Neural progenitor cell (in vitro differentiated cells): ENCODE measurements around the gene SH3GLB2. TPM values are rescaled to one million over a fixed set of nuclear protein-coding genes. Genes with fewer than 3 reads are reported as not detected.
"Not testable (repeated sequence)": the region's sequence is repeated elsewhere in the genome, so short reads cannot be mapped to it uniquely, and the experiment has no call there.

Experiments
- DNase-seq: peaks from one replicate; pipeline ENCODE4 v3.0.0-alpha.2; 2016; ENCODE audit warnings: low spot score
- H2AFZ ChIP-seq: fragments of 200-600 bp; sonication (generic); replicated peaks from 2 replicates; pipeline ENCODE4 v1.6.1; 2016; ENCODE audit warnings: antibody characterized with exemption
- H3F3A ChIP-seq: fragments of 200-600 bp; sonication (generic); 2 replicates; pipeline ENCODE4 v1.6.1; 2016; ENCODE audit warnings: antibody characterized with exemption, low read depth
- H3K27ac ChIP-seq: fragments of 200-600 bp; sonication (generic); 2 replicates; pipeline ENCODE4 v1.5.1; 2016; ENCODE audit warnings: mild to moderate bottlenecking
- H3K27me3 ChIP-seq: fragments of 200-600 bp; sonication (generic); 2 replicates; pipeline ENCODE4 v1.6.1; 2016; ENCODE audit warnings: mild to moderate bottlenecking, moderate library complexity
- H3K36me3 ChIP-seq: fragments of 200-600 bp; sonication (generic); 2 replicates; pipeline ENCODE4 v1.5.1; 2016
- H3K4me1 ChIP-seq: fragments of 200-600 bp; sonication (generic); 2 replicates; pipeline ENCODE4 v1.6.1; 2016; ENCODE audit warnings: mixed run types
- H3K4me2 ChIP-seq: fragments of 200-600 bp; sonication (generic); 2 replicates; pipeline ENCODE4 v1.6.1; 2016
- H3K4me3 ChIP-seq: fragments of 200-600 bp; sonication (generic); 2 replicates; pipeline ENCODE4 v1.5.1; 2016
- H3K79me2 ChIP-seq: fragments of 200-600 bp; sonication (generic); 2 replicates; pipeline ENCODE4 v1.6.1; 2016; ENCODE audit warnings: low read depth
- H3K9ac ChIP-seq: fragments of 200-600 bp; sonication (generic); 2 replicates; pipeline ENCODE4 v1.6.1; 2016
- H3K9me3 ChIP-seq: fragments of 200-600 bp; sonication (generic); 2 replicates; pipeline ENCODE4 v1.5.1; 2016; ENCODE audit warnings: low read depth
- H4K20me1 ChIP-seq: fragments of 200-600 bp; sonication (generic); 2 replicates; pipeline ENCODE4 v1.6.1; 2016; ENCODE audit warnings: low read depth
- H3K27ac Mint-ChIP-seq: 3 replicates; pipeline ENCODE4 v1.8.0; 2021; ENCODE audit warnings: mixed read lengths
- H3K27me3 Mint-ChIP-seq: 2 replicates; pipeline ENCODE4 v1.8.0; 2022; ENCODE audit warnings: low read depth, mild to moderate bottlenecking, inconsistent platforms, moderate library complexity, mixed read lengths; ENCODE audit not compliant: insufficient read depth
- H3K36me3 Mint-ChIP-seq: 3 replicates; pipeline ENCODE4 v1.8.0; 2021; ENCODE audit warnings: mixed read lengths
- H3K4me1 Mint-ChIP-seq: 3 replicates; pipeline ENCODE4 v1.8.0; 2021; ENCODE audit warnings: mixed read lengths
- H3K4me3 Mint-ChIP-seq: 3 replicates; pipeline ENCODE4 v1.8.0; 2021; ENCODE audit warnings: mild to moderate bottlenecking, moderate library complexity, mixed read lengths
- H3K9me3 Mint-ChIP-seq: 3 replicates; pipeline ENCODE4 v1.8.0; 2020; ENCODE audit warnings: mixed read lengths
- EZH2 ChIP-seq: fragments of 200-600 bp; sonication (generic); IDR thresholded peaks from 2 replicates; pipeline ENCODE4 v1.6.1; 2017; ENCODE audit warnings: antibody characterized with exemption, mild to moderate bottlenecking, moderate library complexity
- EZH2phosphoT487 ChIP-seq: fragments of 200-600 bp; sonication (generic); IDR thresholded peaks from 2 replicates; pipeline ENCODE4 v1.6.1; 2017; ENCODE audit warnings: antibody characterized with exemption
- total RNA-seq: library from RNA; depleted of rRNA; stranded (reverse); fragments of >200 nt; gene quantifications from 2 replicates; pipeline ENCODE4 v1.2.3, GENCODE V29; 2015; ENCODE audit warnings: low replicate concordance
- TF ChIP-seq, protein P1 (sequence below): fragments of 200-600 bp; sonication (generic); IDR thresholded peaks from 2 replicates; pipeline ENCODE4 v1.5.1; 2017; ENCODE audit warnings: antibody characterized with exemption, mild to moderate bottlenecking

Gene SH3GLB2
- total RNA-seq, 1 donor from 2014 or later = 45.7 TPM

- Histone ChIP-seq H3K9ac (peak overlapping the region; percentile 63), H3K36me3 (no peaks in the 10 kb centered on the region), H3K4me3 (peak overlapping the region; percentile 72), H3K4me2 (peak overlapping the region; percentile 96), H3K79me2 (peaks cover 35% of the 10 kb centered on the region), H2AFZ (peak overlapping the region; percentile 30), H3K4me1 (peaks cover 4% of the 10 kb centered on the region), H3K27ac (no peak overlapping the region), H3F3A (peaks cover 8% of the 10 kb centered on the region), H3K9me3 (no peaks in the 10 kb centered on the region), H3K27me3 (no peaks in the 10 kb centered on the region), H4K20me1 (peaks cover 13% of the 10 kb centered on the region)
- peak overlapping the region; percentile 48 for H3K27ac Mint-ChIP-seq
- TF ChIP-seq EZH2 (no peak), EZH2phosphoT487 (no peak)
- TF ChIP-seq, protein P1, sequence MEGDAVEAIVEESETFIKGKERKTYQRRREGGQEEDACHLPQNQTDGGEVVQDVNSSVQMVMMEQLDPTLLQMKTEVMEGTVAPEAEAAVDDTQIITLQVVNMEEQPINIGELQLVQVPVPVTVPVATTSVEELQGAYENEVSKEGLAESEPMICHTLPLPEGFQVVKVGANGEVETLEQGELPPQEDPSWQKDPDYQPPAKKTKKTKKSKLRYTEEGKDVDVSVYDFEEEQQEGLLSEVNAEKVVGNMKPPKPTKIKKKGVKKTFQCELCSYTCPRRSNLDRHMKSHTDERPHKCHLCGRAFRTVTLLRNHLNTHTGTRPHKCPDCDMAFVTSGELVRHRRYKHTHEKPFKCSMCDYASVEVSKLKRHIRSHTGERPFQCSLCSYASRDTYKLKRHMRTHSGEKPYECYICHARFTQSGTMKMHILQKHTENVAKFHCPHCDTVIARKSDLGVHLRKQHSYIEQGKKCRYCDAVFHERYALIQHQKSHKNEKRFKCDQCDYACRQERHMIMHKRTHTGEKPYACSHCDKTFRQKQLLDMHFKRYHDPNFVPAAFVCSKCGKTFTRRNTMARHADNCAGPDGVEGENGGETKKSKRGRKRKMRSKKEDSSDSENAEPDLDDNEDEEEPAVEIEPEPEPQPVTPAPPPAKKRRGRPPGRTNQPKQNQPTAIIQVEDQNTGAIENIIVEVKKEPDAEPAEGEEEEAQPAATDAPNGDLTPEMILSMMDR = no peak
- no peak for DNase-seq
- peak overlapping the region; percentile 98 for H3K4me3 Mint-ChIP-seq
- H3K36me3 Mint-ChIP-seq = peaks cover 3% of the 10 kb centered on the region
- H3K27me3 Mint-ChIP-seq = peaks cover 8% of the 10 kb centered on the region
- no peaks in the 10 kb centered on the region for H3K9me3 Mint-ChIP-seq
- H3K4me1 Mint-ChIP-seq = peaks cover 22% of the 10 kb centered on the region
Observed at GRCh38 chr9:129036923-129037766, 9.0 kb upstream of the SH3GLB2 start.

DNA sequence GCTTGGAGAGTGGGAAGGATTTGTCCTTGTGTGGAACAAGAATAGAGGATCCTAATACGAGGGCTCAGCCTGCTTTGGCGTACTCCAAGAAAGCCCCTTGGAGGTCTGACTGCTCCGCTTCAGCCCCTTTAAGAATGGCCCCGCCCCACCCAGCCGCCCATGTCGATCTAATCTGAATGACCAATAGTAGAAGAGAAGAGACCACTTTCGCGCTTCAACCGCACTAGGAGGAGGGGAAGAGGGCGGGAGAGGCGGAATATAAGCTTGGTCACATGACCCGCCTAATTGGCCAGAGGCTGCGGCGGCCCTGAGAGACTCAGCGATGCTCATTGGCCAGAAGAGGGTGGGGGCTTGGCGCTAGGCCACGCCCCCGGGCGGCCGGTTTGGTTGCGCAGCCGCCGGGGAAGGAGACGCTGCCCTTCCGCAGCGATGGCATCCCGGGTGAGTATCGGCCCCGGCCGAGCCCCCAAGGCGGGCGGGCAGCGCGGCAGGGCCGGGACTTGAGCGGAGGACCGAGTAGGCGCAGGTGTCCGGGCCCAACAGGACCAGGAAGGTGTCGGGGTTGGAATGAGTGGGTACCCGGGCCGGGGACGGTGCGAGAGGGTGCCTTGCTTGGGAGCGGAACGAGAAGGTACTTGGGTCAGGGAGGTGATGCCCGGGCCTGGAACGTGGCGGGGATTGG lies 8.3 kb upstream of the SH3GLB2 start, which contains the start of gene MIGA2:
MIGA2 (plus strand) TSS at position 386 of the 682 bp plus-strand sequence. CDS start 3,969 bp downstream, outside the sequence.
- H3K36me3 Mint-ChIP-seq = no peaks in the 10 kb centered on the region
- Histone ChIP-seq H3K9ac (peak within 1 kb of the TSS; percentile 63), H3K4me1 (peaks cover 4% of the 10 kb centered on the region), H3F3A (peaks cover 14% of the 10 kb centered on the region), H3K79me2 (peaks cover 35% of the 10 kb centered on the region), H3K27ac (no peak within 1 kb of the TSS), H3K27me3 (no peaks in the 10 kb centered on the region), H3K36me3 (no peaks in the 10 kb centered on the region), H2AFZ (peak within 1 kb of the TSS; percentile 71), H4K20me1 (peaks cover 13% of the 10 kb centered on the region), H3K4me2 (peak within 1 kb of the TSS; percentile 96), H3K4me3 (peak within 1 kb of the TSS; percentile 72), H3K9me3 (no peaks in the 10 kb centered on the region)
- H3K9me3 Mint-ChIP-seq = no peaks in the 10 kb centered on the region
- H3K27me3 Mint-ChIP-seq = peaks cover 8% of the 10 kb centered on the region
- peaks cover 22% of the 10 kb centered on the region for H3K4me1 Mint-ChIP-seq
- H3K27ac Mint-ChIP-seq = peak within 1 kb of the TSS; percentile 48
- TF ChIP-seq, protein P1 = no peak
- TF ChIP-seq EZH2phosphoT487 = no peak
- TF ChIP-seq EZH2 = no peak
- peak within 1 kb of the TSS; percentile 98 for H3K4me3 Mint-ChIP-seq
- DNase-seq = peak; percentile 100

GRCh38 chr9:129035838-129036237 lies 7.7 kb upstream of the SH3GLB2 start:
- not testable (repeated sequence) for H3K27ac ChIP-seq, H3K4me1 ChIP-seq, H3K27me3 ChIP-seq, H3K27me3 Mint-ChIP-seq, H3K36me3 Mint-ChIP-seq, H3K9me3 Mint-ChIP-seq, H3K9me3 ChIP-seq, H3K9ac ChIP-seq, DNase-seq, H3K36me3 ChIP-seq
- Histone ChIP-seq H3F3A (peaks cover 16% of the 10 kb centered on the region), H4K20me1 (peaks cover 13% of the 10 kb centered on the region), H2AFZ (peak overlapping the region; percentile 71), H3K79me2 (peaks cover 35% of the 10 kb centered on the region), H3K4me2 (peak overlapping the region; percentile 61), H3K4me3 (peak overlapping the region; percentile 33)
- Mint-ChIP-seq H3K4me1 (peaks cover 22% of the 10 kb centered on the region), H3K4me3 (peak overlapping the region; percentile 98), H3K27ac (peak overlapping the region; percentile 12)
